ENCODE results near the gene NMU. TPM values are rescaled to one million over a fixed set of nuclear protein-coding genes. Genes with fewer than 3 reads are reported as not detected.
A peak's percentile ranks its signal among the peaks of the same experiment; 100 is the strongest.
"Not testable (repeated sequence)": the region's sequence is repeated elsewhere in the genome, so short reads cannot be mapped to it uniquely, and the experiment has no call there.

The NMU gene, protein sequence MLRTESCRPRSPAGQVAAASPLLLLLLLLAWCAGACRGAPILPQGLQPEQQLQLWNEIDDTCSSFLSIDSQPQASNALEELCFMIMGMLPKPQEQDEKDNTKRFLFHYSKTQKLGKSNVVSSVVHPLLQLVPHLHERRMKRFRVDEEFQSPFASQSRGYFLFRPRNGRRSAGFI
- not detected for total RNA-seq
- long read RNA-seq = 0 reads

DNA sequence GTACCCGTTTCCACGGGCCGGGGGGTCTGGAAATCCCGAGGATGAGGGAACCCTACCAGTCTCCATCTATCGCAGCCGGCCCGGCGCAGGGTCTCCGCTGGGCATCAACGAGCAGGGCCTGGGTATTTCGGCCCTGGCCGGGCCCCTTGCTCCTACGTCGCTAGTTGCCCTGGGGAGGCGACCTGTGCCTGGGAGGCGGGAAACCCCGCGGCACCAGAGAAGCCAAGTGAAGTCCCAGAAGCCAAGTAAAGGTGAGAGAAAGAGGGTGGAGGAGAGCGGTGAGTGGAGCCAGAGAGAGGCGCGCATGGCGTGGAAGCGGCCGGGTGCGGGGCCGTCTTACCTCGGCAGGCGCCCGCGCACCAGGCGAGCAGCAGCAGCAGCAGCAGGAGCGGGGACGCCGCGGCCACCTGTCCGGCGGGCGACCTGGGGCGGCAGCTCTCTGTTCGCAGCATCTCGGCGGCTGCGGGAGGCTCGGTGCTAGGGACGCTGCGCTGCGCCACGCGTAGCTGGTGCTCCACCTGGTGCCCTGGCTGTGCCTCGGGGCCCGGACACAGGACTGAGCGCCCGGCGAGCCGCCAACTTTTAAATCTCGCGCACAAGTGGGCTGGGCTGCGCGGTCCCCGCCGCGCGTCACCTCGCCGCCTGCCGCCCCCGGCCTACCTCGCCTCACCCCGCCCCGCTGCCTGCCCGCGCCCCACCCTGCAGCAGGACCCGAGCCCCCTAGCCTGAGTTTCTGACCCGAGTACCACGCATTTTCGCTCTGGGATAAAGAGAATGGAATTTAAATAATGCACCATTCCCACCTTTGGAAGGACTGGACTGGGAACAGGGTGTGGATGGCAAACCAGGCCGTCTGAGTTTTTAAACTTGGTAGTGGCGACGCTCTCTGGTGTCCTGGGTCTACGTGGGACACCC lies at the start of gene NMU:
TSS of gene NMU (minus strand) at position 558 of the 915 bp plus-strand sequence. CDS start at position 452, 106 bp downstream.
- peak; percentile 44 for DNase-seq
- ATAC-seq (ENCODE audit: poor library complexity) = peak; percentile 60
- intact Hi-C loops (cut with DNase I) = no loop called here

DNA sequence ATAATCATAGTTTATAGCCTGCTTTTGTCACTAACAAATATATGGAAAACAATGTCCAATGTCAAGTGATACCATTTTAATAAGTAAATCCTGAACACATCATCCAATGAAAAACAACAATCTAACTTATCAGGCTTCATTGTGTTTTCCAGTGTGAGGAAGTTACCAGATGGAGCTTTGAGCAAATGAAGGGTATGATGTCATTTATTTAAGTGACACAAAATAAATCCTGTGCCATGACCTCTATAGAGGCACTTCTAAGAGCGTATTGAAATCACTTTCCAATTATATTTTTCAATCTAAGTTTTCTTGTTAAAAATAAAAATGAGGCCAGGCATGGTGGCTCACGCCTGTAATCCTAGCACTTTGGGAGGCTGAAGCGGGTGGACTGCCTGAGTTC lies 48.2 kb upstream of the NMU start:
- intact Hi-C loops (cut with DNase I) = no loop called here
- DNase-seq (no peak), ATAC-seq (ENCODE audit: poor library complexity) (no peak)

DNA sequence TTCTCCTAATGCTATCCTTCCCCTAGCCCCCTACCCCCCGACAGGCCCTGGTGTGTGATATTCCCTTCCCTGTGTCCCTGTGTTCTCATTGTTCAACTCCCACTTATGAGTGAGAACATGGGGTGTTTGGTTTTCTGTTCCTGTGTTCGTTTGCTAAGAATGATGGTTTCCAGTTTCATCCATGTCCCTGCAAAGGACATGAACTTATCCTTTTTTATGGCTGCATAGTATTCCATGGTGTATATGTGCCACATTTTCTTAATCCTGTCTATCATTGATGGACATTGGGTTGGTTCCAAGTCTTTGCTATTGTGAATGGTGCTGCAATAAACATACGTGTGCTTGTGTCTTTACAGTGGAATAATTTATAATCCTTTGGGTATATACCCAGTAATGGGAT lies 46.7 kb upstream of the NMU start:
- DNase-seq; intact Hi-C loops (cut with DNase I); ATAC-seq (ENCODE audit: poor library complexity): not testable (repeated sequence)

DNA sequence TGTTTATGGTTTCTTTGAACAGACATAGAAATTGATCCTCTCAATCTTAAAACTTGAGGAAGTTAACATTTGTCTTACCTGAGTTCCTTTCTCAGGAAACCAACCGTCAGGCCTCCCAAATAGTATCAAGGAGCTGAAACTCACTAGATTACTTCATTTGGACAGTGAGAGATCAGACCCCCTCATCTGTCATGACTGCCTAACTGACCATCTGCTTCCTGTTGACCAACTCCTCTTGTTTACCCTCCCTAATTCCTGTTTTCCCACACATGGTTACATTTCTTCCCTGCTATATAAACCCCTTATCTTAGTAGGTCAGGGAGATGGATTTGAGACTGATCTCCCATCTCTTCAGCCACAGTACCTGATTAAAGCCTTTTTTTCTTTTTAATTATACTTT lies 46.2 kb upstream of the NMU start:
- intact Hi-C loops (cut with DNase I) = no loop called here
- ATAC-seq (ENCODE audit: poor library complexity) (no peak), DNase-seq (no peak)

DNA sequence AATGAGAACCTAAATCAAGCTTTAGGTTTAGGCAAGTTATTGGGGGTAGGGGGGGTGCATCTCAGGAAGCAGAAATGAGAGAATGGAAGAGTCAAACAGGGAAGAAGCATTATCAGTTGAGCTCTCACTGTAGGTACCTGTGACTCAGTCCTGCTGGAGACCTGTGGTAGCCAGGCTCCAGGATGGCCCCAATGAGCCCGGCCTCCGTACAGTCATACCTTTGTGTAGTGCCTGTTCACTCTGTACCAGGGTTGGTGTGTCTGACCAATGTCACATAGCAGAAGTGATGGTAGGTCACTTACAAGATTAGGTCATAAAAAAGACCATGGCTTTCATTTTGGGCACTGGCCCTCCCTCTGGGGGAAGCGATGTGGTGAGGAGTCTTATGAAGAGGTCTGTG lies 45.3 kb upstream of the NMU start:
- intact Hi-C loops (cut with DNase I) = no loop called here

DNA sequence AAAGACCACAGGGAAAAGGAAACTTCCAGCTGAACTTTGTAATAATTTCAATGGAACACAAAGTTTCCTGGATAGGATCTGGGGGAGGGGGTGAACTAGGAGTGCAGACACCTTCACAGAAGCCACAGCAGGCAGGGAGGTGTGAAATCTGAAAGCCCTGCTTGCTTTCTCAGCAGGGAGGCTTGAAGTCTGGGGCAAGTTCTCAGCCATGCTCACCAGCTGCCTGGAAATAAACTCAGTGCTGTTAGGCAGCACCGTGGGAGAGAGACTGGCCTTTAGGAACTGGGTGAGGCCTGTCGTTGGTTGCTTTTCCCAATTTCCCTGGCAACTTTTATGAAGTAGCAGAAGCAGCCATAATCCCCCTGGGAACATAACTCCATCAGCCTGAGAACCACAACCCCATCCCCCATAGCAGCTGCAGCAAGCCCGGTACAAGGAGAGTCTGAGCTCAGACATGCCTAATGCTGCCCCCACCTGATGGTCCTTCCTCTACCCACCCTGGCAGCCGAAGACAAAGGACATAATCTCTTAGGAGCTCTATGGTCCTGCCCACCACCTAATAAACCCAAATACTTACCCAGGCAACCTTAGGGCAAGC lies 39.2 kb upstream of the NMU start:
- no peak for ATAC-seq (ENCODE audit: poor library complexity)
- intact Hi-C loops (cut with DNase I) = no loop called here

More for the DNA sequence above, 45.3 kb upstream of the NMU start:
- DNase-seq (no peak), ATAC-seq (ENCODE audit: poor library complexity) (no peak)

DNA sequence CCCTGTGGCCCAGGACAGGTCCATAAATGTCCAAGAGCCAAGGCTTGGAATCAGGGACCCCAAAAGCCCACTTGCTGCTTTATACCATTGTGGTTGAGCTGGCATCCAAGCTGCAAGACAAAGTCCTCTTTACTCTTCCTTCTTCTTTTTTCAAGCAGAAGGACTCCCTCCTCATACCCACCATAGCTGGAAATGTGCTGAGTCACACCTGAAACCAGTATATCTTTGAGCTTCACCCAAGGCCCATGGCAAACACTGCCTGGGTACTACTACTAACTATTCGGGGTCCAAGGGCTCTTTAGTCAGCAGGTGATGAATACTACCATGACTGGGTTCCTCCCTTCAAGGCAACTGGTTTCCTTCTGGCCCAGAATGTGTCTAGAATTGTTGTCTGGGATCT lies 37.3 kb upstream of the NMU start:
- ATAC-seq (ENCODE audit: poor library complexity) (no peak), DNase-seq (no peak)
- intact Hi-C loops (cut with DNase I) = no loop called here

More for the DNA sequence above, 39.2 kb upstream of the NMU start:
- no peak for DNase-seq

DNA sequence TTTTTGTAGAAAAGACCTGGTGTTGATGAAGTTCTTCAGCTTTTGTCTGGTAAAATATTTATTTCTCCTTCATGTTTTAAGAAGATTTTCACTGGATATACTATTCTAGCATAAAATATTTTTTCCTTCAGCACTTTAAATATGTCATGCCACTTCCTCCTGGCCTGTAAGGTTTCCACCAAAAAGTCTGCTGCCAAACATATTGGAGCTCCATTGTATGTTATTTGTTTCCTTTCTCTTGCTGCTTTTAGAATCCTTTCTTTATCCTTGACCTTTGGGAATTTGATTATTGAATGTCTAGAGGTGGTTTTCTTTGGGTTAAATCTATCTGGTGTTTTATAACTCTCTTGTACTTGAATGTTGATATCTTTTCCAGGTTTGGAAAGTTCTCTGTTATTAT lies 35.6 kb upstream of the NMU start:
- intact Hi-C loops (cut with DNase I) = no loop called here
- DNase-seq = no peak
- ATAC-seq (ENCODE audit: poor library complexity) = no peak

DNA sequence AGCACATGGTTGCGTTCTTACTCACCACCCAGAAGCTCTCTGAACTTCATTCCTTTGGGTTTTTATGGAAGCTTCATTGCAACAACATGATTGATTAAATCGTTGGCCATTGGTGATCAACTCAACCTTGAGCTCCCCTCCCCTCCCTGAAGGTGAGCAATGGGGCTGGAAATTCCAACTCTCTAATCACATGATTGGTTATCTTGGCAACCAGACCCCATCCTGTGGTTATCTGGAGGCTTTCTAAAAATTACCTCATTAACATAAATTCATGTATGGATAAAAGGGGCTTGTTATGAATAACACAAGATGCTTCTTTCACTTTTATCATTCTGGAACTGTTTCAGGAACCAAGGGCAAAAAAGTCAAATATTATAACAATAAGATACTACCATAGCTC lies 34.6 kb upstream of the NMU start:
- ATAC-seq (ENCODE audit: poor library complexity) (no peak), DNase-seq (no peak)
- intact Hi-C loops (cut with DNase I) = no loop called here

DNA sequence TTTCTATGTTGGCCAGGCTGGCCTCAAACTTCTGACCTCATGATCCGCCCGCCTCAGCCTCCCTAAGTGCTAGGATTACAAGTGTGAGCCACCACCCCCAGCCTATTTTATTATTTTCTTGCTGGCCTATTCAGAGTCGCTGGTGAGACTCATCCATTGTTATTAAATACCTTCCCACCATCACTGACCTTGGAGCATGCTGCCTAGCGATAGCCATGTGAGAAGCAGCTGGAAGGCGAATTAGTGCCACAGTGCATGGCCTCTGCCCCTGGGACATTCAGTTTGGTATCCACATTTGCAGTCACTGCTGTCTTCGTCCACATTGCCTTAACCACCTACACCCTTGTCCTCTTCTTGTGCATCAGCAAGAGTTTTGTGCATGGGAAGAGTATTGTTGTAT lies 32.4 kb upstream of the NMU start:
- no peak for DNase-seq
- intact Hi-C loops (cut with DNase I) = no loop called here
- no peak for ATAC-seq (ENCODE audit: poor library complexity)

DNA sequence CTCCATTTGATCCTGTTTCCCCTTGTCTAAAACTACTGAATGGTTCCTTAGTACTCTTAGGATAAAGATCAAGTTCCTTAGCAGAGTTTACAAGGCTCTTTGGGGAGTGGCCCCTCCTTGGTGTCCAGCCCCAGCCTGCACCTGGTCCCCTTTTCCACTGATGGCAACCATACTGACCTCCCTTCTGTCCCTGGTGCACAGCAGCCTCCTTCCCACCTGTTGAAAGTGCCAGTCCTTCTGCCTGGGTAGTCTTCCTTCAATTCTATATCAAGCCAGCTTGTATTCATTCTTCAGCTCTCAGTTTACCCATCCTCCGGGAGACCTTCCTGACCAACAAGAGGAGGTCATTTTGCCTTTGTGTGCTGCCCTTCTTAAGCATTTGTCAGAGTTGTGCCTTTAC lies 30.4 kb upstream of the NMU start:
- intact Hi-C loops (cut with DNase I) = no loop called here
- ATAC-seq (ENCODE audit: poor library complexity) (no peak), DNase-seq (no peak)

DNA sequence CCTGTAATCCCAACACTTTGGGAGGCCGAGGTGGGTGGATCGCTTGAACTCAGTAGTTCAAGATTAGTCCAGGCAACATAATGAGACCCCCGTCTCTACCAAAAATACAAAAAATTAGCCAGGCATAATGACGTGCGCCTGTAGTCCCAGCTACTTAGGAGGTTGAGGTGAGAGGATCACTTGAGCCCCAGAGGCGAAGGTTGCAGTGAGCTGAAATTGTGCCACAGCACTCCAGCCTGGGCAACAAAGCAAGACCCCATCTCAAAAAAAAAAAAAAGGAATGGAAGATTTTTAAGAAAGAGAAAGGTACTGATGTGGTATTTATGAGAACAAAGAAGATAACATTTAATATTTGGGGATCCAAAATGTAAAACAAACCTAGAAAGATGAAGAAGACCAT lies 27.0 kb upstream of the NMU start:
- DNase-seq (no peak), ATAC-seq (ENCODE audit: poor library complexity) (no peak)
- intact Hi-C loops (cut with DNase I) = no loop called here

DNA sequence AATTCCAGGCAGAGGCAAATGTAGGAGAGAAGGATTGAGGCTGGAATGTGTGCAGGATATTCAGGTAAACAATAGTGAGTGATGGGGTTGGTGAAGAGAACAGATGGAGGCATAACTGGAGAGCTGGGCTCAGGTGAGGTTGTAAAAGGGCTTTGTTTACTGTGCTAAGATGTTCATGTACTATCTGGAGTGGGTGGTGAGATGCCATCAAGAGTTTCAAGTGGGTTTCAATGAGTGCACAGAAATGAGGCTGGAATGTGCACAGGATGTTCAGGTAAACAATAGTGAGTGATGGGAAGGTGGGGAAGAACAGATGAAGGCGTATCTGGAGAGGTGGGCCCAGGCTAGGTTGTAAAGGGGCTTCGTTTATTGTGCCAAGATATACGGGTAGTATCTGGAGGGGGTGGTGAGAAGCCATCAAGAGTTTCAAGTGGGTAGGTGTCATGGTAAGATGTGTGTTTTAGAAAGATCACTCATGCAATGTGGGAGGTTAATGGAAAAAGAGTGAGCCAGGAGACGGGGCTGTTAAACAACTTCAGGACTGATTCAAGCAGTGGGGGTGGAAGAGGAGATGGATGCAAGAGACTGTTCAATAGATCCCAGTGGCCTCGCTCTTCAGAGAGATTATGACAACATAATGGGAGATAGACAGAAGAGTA lies 25.4 kb upstream of the NMU start:
- intact Hi-C loops (cut with DNase I) = no loop called here
- ATAC-seq (ENCODE audit: poor library complexity) (no peak), DNase-seq (no peak)

DNA sequence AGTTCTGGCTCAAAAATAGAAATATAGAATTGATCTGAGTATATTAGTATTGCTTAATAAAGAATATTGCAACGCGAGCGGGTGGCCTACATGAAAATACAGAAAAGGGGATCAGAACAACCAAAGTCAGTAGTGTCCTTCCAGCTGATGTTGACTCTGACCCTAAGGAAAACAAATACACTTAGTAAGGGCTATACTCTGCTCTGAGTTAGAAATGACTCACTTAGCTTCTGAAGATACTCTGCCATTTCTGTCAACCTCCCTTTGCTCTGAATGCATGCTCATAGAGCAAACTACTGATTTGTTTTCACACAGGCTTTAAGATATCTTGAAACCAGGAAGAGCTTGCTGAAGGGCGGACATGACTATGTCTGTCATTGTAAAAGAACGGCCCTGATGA lies 22.6 kb upstream of the NMU start:
- intact Hi-C loops (cut with DNase I) = no loop called here
- ATAC-seq (ENCODE audit: poor library complexity) = no peak
- no peak for DNase-seq

DNA sequence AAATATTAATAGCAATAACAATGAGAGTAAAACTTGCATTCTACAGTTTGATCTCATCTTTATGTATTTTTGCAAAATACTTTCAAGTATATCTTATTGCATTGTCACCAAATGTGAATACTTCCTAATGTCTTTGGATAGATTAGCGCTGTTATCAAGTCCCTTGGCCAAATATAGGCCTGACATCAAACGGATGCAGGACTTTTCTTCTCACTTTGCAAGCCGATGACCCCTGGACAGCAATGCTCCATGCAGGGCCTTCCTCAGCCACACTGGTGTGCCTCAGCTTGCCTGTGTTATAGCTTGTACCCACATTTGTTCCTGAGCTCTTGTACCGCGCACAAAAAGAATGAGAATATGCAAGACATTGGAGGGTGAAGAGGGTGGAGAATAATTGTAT lies 18.0 kb upstream of the NMU start:
- no peak for ATAC-seq (ENCODE audit: poor library complexity)
- intact Hi-C loops (cut with DNase I) = no loop called here
- DNase-seq = no peak

DNA sequence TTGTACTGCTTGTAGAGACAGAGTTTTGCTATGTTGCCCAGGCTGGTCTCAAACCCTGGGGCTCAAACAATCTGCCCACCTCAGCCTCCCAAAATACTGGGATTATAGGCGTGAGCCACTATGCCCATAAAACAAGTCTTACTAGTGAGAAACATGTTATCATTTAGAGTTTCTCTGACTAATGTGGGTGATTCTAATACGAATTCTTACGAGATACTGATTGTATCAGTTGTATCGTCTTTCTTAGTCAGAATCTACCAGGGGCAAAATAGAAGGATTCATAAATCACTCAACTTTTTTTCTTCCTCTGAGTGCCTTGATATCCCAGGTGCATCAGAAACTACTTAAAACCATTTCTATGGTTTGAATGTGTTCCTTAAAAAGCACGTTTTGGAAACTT lies 14.4 kb upstream of the NMU start:
- no peak for ATAC-seq (ENCODE audit: poor library complexity)
- intact Hi-C loops (cut with DNase I) = no loop called here
- DNase-seq = no peak

DNA sequence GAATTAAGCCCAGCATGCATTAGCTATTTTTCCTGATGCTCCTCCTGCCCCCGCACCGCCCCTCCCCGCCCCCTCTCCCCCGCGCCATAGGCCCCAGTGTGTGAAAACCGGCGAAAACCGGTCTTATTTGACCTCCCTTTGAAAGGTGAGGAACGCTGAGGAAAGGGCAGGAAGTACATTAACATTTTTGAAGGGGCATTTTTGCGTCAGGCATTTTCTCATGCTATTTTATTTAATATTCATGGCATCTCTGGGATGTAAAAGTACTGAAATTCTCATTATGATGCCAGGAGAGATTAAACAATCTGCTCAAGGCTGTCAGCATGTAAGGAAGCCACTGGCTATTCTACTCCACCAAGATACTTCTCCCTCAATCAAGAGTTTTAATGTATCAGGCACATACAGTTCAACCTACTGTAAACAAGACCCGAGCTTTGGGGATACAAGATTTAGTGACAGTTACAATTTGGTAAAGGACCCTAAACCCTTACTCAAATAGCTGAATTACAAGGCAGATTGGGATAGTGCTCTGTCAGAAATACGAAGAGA lies 1.2 kb upstream of the NMU start:
- intact Hi-C loops (cut with DNase I) = no loop called here
- no peak for ATAC-seq (ENCODE audit: poor library complexity)
- no peak for DNase-seq

DNA sequence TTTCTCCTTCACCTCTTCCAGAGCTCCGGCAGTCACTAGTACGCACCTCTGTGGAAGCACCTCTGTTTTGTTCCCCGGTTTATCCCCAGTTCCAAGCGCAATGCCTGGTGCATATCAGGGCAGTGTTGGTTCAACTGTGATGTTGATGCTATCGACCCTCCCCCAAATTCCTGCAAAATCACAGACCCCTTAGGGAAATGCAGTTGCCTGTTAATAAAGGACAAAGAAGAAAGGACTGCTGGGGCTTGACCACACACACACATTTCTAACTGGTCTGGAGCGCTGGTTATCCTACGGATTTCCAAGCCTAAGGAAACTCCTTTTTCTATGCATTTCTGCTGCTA lies 530 bp upstream of the NMU start:
- intact Hi-C loops (cut with DNase I) = no loop called here
- DNase-seq = no peak
- ATAC-seq (ENCODE audit: poor library complexity) = no peak

DNA sequence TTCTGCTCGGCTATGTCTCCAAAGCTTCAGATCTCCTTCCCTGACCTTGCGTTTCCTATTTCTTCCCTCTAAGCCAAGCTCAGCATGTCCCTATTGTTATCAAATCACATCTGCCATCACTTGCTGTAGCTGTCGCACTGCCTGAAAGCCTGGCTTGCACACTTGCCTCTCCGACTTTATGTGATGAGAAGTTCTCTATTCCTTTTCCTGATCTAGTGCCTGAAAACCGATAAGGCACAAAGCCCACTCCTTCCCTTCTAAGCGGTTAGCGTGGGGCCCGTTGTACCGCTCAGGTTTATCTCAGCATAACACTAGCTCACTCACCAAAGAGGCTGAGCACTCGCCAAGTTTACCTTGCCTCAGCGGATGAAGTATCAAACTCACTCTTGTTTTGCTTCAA lies 816 bp downstream of the NMU start:
- intact Hi-C loops (cut with DNase I) = no loop called here
- DNase-seq (no peak), ATAC-seq (ENCODE audit: poor library complexity) (no peak)
